ENCODE measurements around the gene EXOC3L4.
"Not testable (repeated sequence)": the region's sequence is repeated elsewhere in the genome, so short reads cannot be mapped to it uniquely, and the experiment has no call there.

The EXOC3L4 gene

GRCh38 chr14:103151270-103151945, 56.9 kb downstream of the EXOC3L4 start:
- DNase-seq (ENCODE audit: low spot score): peak; percentile 42

- DNase-seq (ENCODE audit: low spot score): peak; percentile 68
Measured at GRCh38 chr14:103155010-103155409, 60.5 kb downstream of the EXOC3L4 start.

GRCh38 chr14:103155416-103155815, 60.9 kb downstream of the EXOC3L4 start:
- not testable (repeated sequence) for DNase-seq (ENCODE audit: low spot score)

GRCh38 chr14:103155826-103156394, 61.4 kb downstream of the EXOC3L4 start:
- no peak for DNase-seq (ENCODE audit: low spot score)

DNA sequence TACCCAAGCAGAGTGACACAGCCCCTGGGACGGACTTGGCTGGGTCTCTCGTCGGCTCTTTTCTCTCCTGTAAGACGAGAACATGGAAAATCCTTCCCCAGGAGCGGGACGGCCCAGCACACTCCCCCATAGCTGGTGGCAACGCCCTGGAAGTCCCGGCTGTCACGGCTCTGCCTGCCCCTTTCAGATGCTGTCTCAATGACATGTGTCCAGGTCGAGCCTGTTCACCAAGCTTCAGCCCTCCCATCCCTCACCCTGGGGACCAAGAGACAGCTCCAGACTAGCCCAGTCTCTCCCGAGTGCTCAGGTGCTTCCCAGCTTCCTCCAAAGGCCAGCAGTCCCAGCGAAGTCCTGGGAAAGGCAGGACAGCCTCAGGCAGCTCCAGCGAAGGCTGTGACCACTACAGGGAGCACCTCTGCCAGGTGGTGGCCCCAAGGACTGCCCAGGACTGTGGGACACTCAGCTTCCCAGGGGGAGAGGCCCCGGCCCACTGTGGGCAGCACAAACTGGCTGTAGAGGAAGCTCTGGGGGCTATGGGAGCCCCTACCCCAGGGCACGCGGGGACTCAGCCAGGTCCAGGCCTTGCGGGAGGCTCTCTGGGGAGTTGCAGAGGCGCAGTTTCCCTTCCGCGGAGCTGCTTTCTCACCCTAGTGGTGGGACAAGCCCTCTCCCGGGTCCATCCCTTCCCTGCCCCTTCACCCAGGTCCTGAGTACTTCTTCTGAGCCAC, 62.3 kb downstream of the EXOC3L4 start:
- DNase-seq (ENCODE audit: low spot score): no peak

GRCh38 chr14:103157969-103158368, 63.4 kb downstream of the EXOC3L4 start:
- no peak for DNase-seq (ENCODE audit: low spot score)

GRCh38 chr14:103158688-103159087, 64.2 kb downstream of the EXOC3L4 start:
- no peak for DNase-seq (ENCODE audit: low spot score)
